ENCODE data around the gene CLOCK.

DNA sequence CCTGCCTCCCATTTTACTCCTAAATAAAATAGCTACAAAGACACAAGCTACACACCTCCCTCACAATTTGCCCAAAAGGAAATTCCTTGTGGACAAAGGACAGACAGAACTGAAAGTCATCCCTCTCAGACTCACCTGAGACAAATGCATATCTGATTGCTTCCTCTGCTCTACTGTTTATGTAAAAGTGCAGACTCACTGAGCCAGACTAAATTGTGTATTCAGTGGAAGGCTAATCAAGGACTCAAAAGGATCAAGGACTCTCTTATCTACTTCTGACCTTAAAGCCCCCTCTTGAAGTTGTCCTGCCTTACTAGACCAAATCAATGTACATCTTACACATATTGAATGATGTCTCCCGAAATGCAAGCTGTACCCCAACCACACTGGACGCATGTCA is 41.5 kb upstream of the CLOCK start:
- TF ChIP-seq CTCF (IDR thresholded peaks at IDR 0.05) (no peak), POLR2AphosphoS5 (IDR thresholded peaks at IDR 0.05; ENCODE audit: low read depth, low read length) (no peak)

Data from Panc1 (cell line).